T-helper 2 cell treated with Interferon-gamma antibody and Interleukin-4, amounts not matched to agents 5 μg/mL and 100 μg/mL, for 36 hours (primary cell): ENCODE results near the gene ZFHX3.

Experiments
- DNase-seq: peaks from one replicate; pipeline ENCODE4 v3.0.0; 2021; ENCODE audit warnings: low spot score
- H3K27ac Mint-ChIP-seq: one replicate; pipeline ENCODE4 v1.8.0; 2021; ENCODE audit warnings: mild to moderate bottlenecking, mixed read lengths
- H3K27me3 Mint-ChIP-seq: one replicate; pipeline ENCODE4 v1.8.0; 2021; ENCODE audit warnings: low read depth, mixed read lengths
- H3K36me3 Mint-ChIP-seq: one replicate; pipeline ENCODE4 v1.8.0; 2021; ENCODE audit warnings: low read depth, mixed read lengths
- H3K4me1 Mint-ChIP-seq: one replicate; pipeline ENCODE4 v1.8.0; 2021; ENCODE audit warnings: low read depth, mixed read lengths
- H3K4me3 Mint-ChIP-seq: one replicate; pipeline ENCODE4 v1.8.0; 2022; ENCODE audit warnings: mild to moderate bottlenecking, moderate library complexity, mixed read lengths
- H3K9me3 Mint-ChIP-seq: one replicate; pipeline ENCODE4 v1.8.0; 2021; ENCODE audit warnings: mixed read lengths

ZFHX3 gene

DNA sequence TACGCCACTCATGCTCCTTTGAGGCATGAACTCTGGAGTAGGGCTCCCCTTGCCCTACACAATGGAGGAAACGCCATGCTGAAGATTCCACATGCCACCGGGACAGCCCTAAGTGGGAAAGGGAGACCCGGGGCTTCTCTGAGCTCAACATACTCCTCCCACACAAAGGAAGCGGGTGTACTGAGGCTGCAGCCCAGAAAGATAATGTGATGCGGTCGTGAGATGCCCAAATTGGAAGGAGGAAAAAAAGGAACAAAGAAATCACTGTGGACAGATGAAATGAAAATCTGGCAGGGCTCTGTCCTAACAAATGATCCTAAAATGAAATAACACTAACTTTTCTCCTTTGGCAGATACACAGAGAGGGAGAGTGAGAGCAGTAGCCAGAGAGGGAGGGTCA lies 182.1 kb downstream of the ZFHX3 start:
- no peaks in the 10 kb centered on the region for H3K4me1 Mint-ChIP-seq
- H3K27me3 Mint-ChIP-seq = peaks cover 14% of the 10 kb centered on the region
- no peaks in the 10 kb centered on the region for H3K9me3 Mint-ChIP-seq
- H3K36me3 Mint-ChIP-seq = no peaks in the 10 kb centered on the region
- H3K4me3 Mint-ChIP-seq = no peak overlapping the region
- no peak overlapping the region for H3K27ac Mint-ChIP-seq
- DNase-seq = no peak

DNA sequence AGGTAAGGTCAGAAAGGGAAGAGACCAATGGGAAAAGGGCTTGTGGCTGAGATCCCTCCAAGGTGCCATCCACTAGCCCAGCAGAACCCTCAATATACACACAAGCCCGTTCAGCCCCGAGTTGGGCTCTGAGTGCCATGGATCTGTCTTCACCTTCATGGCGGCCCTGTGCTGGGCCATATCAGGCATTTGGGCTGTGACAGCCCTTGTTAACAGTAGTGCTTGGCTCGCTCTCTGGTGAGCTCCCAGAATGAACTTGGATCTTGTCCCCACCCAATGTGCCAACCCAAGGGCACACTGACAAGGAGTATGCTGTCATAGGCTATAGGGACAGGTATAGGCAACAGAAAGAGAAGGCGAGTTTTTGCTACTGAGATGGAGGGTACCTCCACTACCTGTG lies 182.7 kb downstream of the ZFHX3 start:
- H3K27ac Mint-ChIP-seq = no peak overlapping the region
- no peak for DNase-seq
- no peaks in the 10 kb centered on the region for H3K4me1 Mint-ChIP-seq
- no peaks in the 10 kb centered on the region for H3K9me3 Mint-ChIP-seq
- peaks cover 12% of the 10 kb centered on the region for H3K27me3 Mint-ChIP-seq
- no peaks in the 10 kb centered on the region for H3K36me3 Mint-ChIP-seq
- no peak overlapping the region for H3K4me3 Mint-ChIP-seq

DNA sequence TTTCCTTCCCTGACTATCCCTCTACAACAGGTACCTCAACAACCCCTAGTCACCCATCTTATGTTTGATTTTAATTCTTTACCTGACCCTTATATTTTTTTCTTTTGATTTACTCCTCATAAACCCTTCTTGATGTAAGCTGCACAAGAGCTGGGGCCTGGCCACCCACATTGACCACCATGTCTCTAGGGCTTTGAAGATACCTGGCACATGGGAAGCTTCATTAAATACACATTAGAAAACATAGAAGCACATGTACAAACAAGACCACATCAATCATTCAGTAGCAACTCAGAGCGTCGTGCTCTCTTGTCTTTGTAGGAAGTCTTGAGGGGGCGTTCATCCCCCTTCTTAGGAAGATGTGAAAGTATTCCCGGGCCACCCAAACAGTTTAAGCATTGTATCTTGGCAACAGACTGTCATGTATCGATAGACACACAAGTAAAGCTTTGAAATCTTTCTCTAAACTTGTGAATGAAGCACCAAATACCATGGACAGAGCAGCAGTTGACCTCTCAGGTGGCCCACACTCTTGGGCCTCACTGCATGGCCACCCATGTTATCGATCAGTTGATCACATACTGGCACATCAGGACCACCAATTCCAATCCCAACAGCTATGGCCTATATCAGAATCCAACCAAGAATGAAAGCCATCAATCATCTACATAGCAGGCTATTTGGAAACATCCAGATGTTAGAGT lies 183.6 kb downstream of the ZFHX3 start:
- Mint-ChIP-seq H3K4me3 (no peak overlapping the region), H3K9me3 (no peaks in the 10 kb centered on the region), H3K4me1 (no peaks in the 10 kb centered on the region), H3K36me3 (no peaks in the 10 kb centered on the region), H3K27me3 (peaks cover 10% of the 10 kb centered on the region), H3K27ac (no peak overlapping the region)
- no peak for DNase-seq

- Mint-ChIP-seq H3K4me3 (no peak overlapping the region), H3K36me3 (no peaks in the 10 kb centered on the region), H3K4me1 (peaks cover under 1% of the 10 kb centered on the region), H3K9me3 (no peaks in the 10 kb centered on the region), H3K27ac (no peak overlapping the region), H3K27me3 (peaks cover 6% of the 10 kb centered on the region)
- DNase-seq = no peak
Observed at GRCh38 chr16:72862090-72862489, 185.8 kb downstream of the ZFHX3 start.

- no peak overlapping the region for H3K27ac Mint-ChIP-seq
- peaks cover 5% of the 10 kb centered on the region for H3K27me3 Mint-ChIP-seq
- no peaks in the 10 kb centered on the region for H3K36me3 Mint-ChIP-seq
- H3K4me3 Mint-ChIP-seq = no peak overlapping the region
- H3K9me3 Mint-ChIP-seq = no peaks in the 10 kb centered on the region
- peaks cover 10% of the 10 kb centered on the region for H3K4me1 Mint-ChIP-seq
- DNase-seq = no peak
Observed at GRCh38 chr16:72860726-72861562, 187.0 kb downstream of the ZFHX3 start.

DNA sequence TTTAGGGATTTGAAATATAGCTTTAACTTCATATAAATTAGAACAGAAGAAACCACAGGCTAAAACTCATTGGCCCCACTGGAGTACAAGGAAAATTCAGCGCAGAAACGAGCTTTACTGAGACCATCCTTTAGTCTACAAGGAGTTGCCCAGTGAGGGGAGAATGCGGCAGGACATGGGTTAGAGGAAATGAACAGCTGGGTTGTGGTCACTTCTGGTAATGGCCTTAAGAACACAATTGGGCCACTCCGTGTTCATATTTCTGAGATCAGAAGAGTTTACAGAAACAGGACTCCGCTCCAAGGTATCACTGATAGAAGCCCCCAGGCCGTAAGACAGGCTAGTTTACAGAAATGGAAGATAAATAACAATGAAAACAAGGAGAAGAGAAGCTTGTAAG lies 188.3 kb downstream of the ZFHX3 start:
- no peaks in the 10 kb centered on the region for H3K36me3 Mint-ChIP-seq
- peaks cover 4% of the 10 kb centered on the region for H3K27me3 Mint-ChIP-seq
- H3K9me3 Mint-ChIP-seq = no peaks in the 10 kb centered on the region
- peaks cover 10% of the 10 kb centered on the region for H3K4me1 Mint-ChIP-seq
- no peak for DNase-seq
- H3K27ac Mint-ChIP-seq = no peak overlapping the region
- H3K4me3 Mint-ChIP-seq = no peak overlapping the region

GRCh38 chr16:72858665-72859493 lies 189.0 kb downstream of the ZFHX3 start:
- H3K9me3 Mint-ChIP-seq = no peaks in the 10 kb centered on the region
- H3K4me1 Mint-ChIP-seq = peaks cover 11% of the 10 kb centered on the region
- H3K36me3 Mint-ChIP-seq = no peaks in the 10 kb centered on the region
- H3K27me3 Mint-ChIP-seq = peaks cover 2% of the 10 kb centered on the region
- DNase-seq = no peak
- H3K4me3 Mint-ChIP-seq = no peak overlapping the region
- H3K27ac Mint-ChIP-seq = no peak overlapping the region

GRCh38 chr16:72857834-72858664 lies 189.9 kb downstream of the ZFHX3 start:
- no peaks in the 10 kb centered on the region for H3K36me3 Mint-ChIP-seq
- no peak for DNase-seq
- H3K27me3 Mint-ChIP-seq = peaks cover 7% of the 10 kb centered on the region
- H3K4me1 Mint-ChIP-seq = peaks cover 18% of the 10 kb centered on the region
- H3K9me3 Mint-ChIP-seq = no peaks in the 10 kb centered on the region
- no peak overlapping the region for H3K27ac Mint-ChIP-seq
- H3K4me3 Mint-ChIP-seq = no peak overlapping the region

- Mint-ChIP-seq H3K4me3 (no peak overlapping the region), H3K4me1 (peaks cover 18% of the 10 kb centered on the region), H3K36me3 (no peaks in the 10 kb centered on the region), H3K27me3 (peaks cover 14% of the 10 kb centered on the region), H3K9me3 (no peaks in the 10 kb centered on the region), H3K27ac (no peak overlapping the region)
- no peak for DNase-seq
Observed at GRCh38 chr16:72856797-72857196, 191.1 kb downstream of the ZFHX3 start.

- H3K9me3 Mint-ChIP-seq = no peaks in the 10 kb centered on the region
- peaks cover 16% of the 10 kb centered on the region for H3K27me3 Mint-ChIP-seq
- no peak overlapping the region for H3K4me3 Mint-ChIP-seq
- H3K27ac Mint-ChIP-seq = no peak overlapping the region
- DNase-seq = no peak
- no peaks in the 10 kb centered on the region for H3K36me3 Mint-ChIP-seq
- H3K4me1 Mint-ChIP-seq = peaks cover 18% of the 10 kb centered on the region
Observed at GRCh38 chr16:72854267-72854959, 193.5 kb downstream of the ZFHX3 start.

- no peak overlapping the region for H3K4me3 Mint-ChIP-seq
- no peaks in the 10 kb centered on the region for H3K36me3 Mint-ChIP-seq
- H3K4me1 Mint-ChIP-seq = peaks cover 19% of the 10 kb centered on the region
- no peak overlapping the region for H3K27ac Mint-ChIP-seq
- H3K27me3 Mint-ChIP-seq = peaks cover 16% of the 10 kb centered on the region
- H3K9me3 Mint-ChIP-seq = no peaks in the 10 kb centered on the region
- DNase-seq = no peak
Observed at GRCh38 chr16:72853575-72854266, 194.2 kb downstream of the ZFHX3 start.

- no peak overlapping the region for H3K4me3 Mint-ChIP-seq
- H3K27ac Mint-ChIP-seq = no peak overlapping the region
- H3K4me1 Mint-ChIP-seq = peaks cover 21% of the 10 kb centered on the region
- H3K27me3 Mint-ChIP-seq = peaks cover 16% of the 10 kb centered on the region
- no peaks in the 10 kb centered on the region for H3K9me3 Mint-ChIP-seq
- DNase-seq = no peak
- no peaks in the 10 kb centered on the region for H3K36me3 Mint-ChIP-seq
Observed at GRCh38 chr16:72852421-72852820, 195.5 kb downstream of the ZFHX3 start.
